Fibroblast of villous mesenchyme (primary cell): ENCODE data around the gene FAAH2. TPM values are rescaled to one million over a fixed set of nuclear protein-coding genes. Genes with fewer than 3 reads are reported as not detected.

Experiments
- DNase-seq: peaks from one replicate; pipeline ENCODE4 v3.0.0-alpha.2; 2010; ENCODE audit warnings: low read depth
- H3K4me3 ChIP-seq: 2 replicates; pipeline ENCODE4 v1.5.1; 2011; ENCODE audit warnings: low read depth, mild to moderate bottlenecking, low read length
- CTCF ChIP-seq: IDR thresholded peaks from 2 replicates; pipeline ENCODE4 v1.5.1; 2012; ENCODE audit warnings: low read depth, mild to moderate bottlenecking, low read length; ENCODE audit not compliant: insufficient read depth
- total RNA-seq: library from RNA; depleted of rRNA; stranded (reverse); fragments of >200 nt; gene quantifications from 2 replicates; pipeline ENCODE4 v1.2.3, GENCODE V29; 2012

FAAH2 gene
- total RNA-seq, 1 donor = 0.86 TPM

- DNase-seq = no peak
- TF ChIP-seq CTCF = no peak
- no peak overlapping the region for H3K4me3 ChIP-seq
Observed at GRCh38 chrX:57519578-57520118, 233.1 kb downstream of the FAAH2 start.

GRCh38 chrX:57528670-57529255, 242.3 kb downstream of the FAAH2 start:
- peak; percentile 38 for TF ChIP-seq CTCF
- no peak overlapping the region for H3K4me3 ChIP-seq
- peak; percentile 0 for DNase-seq

Other genes starting within 250 kb of the FAAH2 start
- gene SPIN2B, start 165.2 kb upstream of the FAAH2 start, total RNA-seq = 6.1 and 7.8 TPM in 2 replicates
- 1.3 and 1.7 TPM in 2 replicates for gene SPIN2A, start 149.3 kb upstream of the FAAH2 start, total RNA-seq